SH-SY5Y (cell line): ENCODE data around the gene CKMT2.

Experiments used
- GATA2 ChIP-seq: IDR thresholded peaks from 2 replicates; pipeline ENCODE4 v1.6.1; 2011; ENCODE audit warnings: mild to moderate bottlenecking, low read depth, low read length
- GATA3 ChIP-seq: IDR thresholded peaks from 2 replicates; pipeline ENCODE4 v1.6.1; 2011; ENCODE audit warnings: low read depth, mild to moderate bottlenecking, low read length, moderate library complexity

The CKMT2 gene

GRCh38 chr5:81205058-81205457, 28.1 kb upstream of the CKMT2 start:
- TF ChIP-seq GATA2 (no peak), GATA3 (no peak)

GRCh38 chr5:81207009-81207408, 26.1 kb upstream of the CKMT2 start:
- TF ChIP-seq GATA2 (no peak), GATA3 (no peak)

- TF ChIP-seq GATA3: no peak
- no peak for TF ChIP-seq GATA2
Measured at GRCh38 chr5:81208904-81209303, 24.2 kb upstream of the CKMT2 start.

- no peak for TF ChIP-seq GATA2
- TF ChIP-seq GATA3: no peak
Measured at GRCh38 chr5:81209386-81209785, 23.7 kb upstream of the CKMT2 start.

GRCh38 chr5:81209869-81210493, 23.1 kb upstream of the CKMT2 start:
- TF ChIP-seq GATA2 (no peak), GATA3 (no peak)

- no peak for TF ChIP-seq GATA3
- TF ChIP-seq GATA2: no peak
Measured at GRCh38 chr5:81212211-81212751, 20.8 kb upstream of the CKMT2 start.

- TF ChIP-seq GATA2: no peak
- TF ChIP-seq GATA3: no peak
Measured at GRCh38 chr5:81213070-81213469, 20.1 kb upstream of the CKMT2 start.

- TF ChIP-seq GATA2: no peak
- no peak for TF ChIP-seq GATA3
Measured at GRCh38 chr5:81214848-81215247, 18.3 kb upstream of the CKMT2 start.

GRCh38 chr5:81216152-81216551, 17.0 kb upstream of the CKMT2 start:
- TF ChIP-seq GATA2: no peak
- no peak for TF ChIP-seq GATA3

- TF ChIP-seq GATA2 (no peak), GATA3 (no peak)
Measured at GRCh38 chr5:81219389-81219788, 13.7 kb upstream of the CKMT2 start.

GRCh38 chr5:81222285-81222684, 10.8 kb upstream of the CKMT2 start:
- TF ChIP-seq GATA3: no peak
- no peak for TF ChIP-seq GATA2

- TF ChIP-seq GATA3 (no peak), GATA2 (no peak)
Measured at GRCh38 chr5:81225463-81225862, 7.7 kb upstream of the CKMT2 start.

- TF ChIP-seq GATA3 (no peak), GATA2 (no peak)
Measured at GRCh38 chr5:81226286-81226685, 6.8 kb upstream of the CKMT2 start.

- TF ChIP-seq GATA2 (no peak), GATA3 (no peak)
Measured at GRCh38 chr5:81226949-81227348, 6.2 kb upstream of the CKMT2 start.

- TF ChIP-seq GATA3 (no peak), GATA2 (no peak)
Measured at GRCh38 chr5:81228084-81228483, 5.0 kb upstream of the CKMT2 start.

GRCh38 chr5:81230416-81230815, 2.7 kb upstream of the CKMT2 start:
- TF ChIP-seq GATA2 (no peak), GATA3 (no peak)
